HG02571 (cell line): ENCODE results near the gene EPC2.
"Not testable (repeated sequence)": the region's sequence is repeated elsewhere in the genome, so short reads cannot be mapped to it uniquely, and the experiment has no call there.

Experiments
- ATAC-seq: cut with Tn5 transposase; IDR thresholded peaks from one replicate; pipeline ENCODE4 v1.9.1; 2021; ENCODE audit warnings: mild to moderate bottlenecking, moderate library complexity; ENCODE audit not compliant: unreplicated experiment

Gene EPC2

DNA sequence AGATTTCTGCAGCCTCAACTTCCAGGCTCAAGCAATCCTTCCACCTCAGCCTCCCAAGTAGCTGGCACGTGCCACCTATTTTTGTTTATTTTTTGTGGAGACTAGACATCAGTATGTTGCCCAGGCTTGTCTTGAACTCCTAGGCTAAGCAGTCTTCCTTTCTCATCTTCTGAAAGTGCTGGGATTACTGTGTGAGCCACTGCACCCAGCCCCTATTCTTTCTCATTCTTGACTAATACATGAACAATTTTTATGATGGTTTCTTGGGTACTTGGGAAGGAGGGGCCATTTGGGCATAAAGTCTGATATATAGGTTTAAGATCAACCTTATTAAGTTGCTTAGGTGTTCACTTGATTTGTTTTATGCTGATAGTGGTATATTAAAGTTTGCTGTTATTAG is 26.2 kb downstream of the EPC2 start:
- ATAC-seq = no peak

DNA sequence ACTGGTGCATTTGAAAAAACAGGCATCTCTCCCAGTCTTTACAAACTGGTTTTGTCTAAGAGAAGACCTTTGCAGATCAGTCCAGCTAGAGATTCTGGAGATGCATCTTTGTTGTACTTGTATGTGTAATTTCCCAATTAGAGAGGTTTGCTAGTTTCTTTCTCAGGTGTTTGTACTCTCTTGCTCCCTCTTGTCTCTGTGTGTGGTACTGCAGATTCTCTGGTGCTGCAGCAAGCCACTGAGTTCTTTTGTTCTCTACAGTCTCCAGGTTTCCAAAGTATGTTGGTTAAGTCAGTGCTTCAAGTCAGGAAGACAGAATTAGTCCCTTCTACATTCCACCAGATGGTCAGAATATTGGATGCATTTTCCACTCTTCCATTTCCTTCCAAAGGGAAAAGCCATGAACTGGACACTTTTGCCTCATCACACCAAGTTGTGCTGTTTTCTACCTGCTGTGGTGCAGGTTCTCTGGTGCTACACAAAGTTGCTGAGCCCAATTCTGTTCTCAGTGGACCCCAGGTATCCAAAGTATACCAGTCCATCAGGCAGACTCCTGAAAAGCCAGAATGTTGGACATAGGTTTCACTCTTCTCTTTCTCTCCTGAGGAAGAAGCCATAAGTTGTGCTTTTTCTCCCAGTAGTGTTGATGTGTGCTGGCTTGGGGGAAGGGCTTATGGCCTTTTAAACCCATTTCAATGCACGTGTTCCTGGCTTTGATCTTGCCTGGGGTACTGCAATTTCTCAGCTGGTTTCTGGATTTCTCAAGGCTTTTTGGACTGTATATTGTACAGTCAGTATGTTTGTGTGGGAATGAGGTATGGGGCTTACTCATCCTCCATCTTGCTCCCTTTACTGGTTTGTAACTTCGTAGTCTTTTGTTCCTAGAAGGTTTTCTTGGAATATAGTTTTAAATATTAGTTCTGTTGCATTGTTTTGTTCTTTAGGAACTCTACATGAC is 29.8 kb downstream of the EPC2 start:
- ATAC-seq = no peak

DNA sequence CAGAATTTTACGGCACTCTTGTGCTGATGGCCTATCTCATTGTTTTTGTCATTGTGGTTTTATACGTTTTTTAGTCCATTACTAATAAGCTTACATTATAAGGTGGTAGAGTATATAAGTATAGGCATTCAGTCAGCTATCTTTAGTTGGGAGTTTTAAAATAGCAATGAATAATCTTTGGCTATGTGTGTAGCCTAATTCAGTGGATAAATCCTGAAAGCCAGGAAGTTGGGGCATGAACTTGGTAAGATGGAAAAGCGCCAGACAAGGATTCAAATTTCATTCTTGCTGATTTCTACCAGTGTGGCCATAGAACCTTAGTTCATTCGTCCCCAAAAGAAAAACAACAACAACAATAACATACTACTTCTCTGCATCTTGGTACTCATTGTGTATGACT is 31.2 kb downstream of the EPC2 start:
- no peak for ATAC-seq

DNA sequence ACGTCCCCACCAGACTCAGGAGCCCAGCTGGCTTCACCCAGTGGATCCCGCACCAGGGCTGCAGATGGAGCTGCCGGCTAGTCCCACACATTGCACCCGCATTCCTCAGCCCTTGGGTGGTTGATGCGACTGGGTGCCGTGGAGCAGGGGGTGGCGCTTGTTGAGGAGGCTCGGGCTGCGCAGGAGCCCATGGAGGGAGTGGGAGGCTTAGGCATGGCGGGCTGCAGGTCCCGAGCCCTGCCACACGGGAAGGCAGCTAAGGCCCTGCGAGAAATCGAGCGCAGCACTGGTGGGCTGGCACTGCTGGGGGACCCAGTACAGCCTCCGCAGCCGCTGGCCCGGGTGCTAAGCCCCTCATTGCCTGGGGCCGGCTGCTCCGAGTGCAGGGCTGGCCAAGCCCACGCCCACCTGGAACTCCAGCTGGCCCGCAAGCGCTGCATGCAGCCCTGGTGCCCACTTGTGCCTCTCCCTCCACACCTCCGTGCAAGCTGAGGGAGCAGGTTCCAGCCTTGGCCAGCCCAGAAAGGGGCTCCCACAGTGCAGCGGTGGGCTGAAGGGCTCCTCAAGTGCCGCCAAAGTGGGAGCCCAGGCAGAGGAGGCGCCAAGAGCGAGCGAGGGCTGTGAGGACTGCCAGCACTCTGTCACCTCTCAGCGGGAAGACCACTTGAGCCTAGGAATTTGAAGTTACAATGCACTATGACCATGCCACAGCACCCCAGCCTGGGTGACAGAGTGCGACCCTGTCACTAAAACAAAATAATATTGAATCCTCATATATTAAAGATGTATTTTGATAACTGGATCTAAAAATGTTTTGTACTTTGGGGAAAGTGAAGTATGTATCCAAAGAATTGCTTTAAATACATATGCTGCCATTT is 34.0 kb downstream of the EPC2 start:
- not testable (repeated sequence) for ATAC-seq

DNA sequence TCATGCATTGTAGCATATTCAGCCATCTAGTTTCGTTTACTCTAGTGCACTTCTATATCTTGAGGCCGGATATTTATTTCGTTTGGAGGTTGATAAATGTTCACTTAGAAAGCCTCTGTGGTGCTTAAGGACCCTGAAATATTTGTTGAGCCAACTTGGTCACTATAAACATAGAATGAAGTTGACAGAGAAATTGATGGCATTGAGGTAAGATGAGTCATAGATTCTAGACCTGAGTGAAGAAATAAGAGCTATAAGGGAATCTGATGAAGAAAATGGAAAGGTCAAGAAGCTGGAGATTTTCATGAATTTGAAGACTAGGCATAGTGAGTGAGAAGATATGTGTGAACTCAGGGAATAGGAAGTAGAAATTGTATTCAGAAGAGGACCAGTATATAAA is 35.9 kb downstream of the EPC2 start:
- ATAC-seq = no peak

DNA sequence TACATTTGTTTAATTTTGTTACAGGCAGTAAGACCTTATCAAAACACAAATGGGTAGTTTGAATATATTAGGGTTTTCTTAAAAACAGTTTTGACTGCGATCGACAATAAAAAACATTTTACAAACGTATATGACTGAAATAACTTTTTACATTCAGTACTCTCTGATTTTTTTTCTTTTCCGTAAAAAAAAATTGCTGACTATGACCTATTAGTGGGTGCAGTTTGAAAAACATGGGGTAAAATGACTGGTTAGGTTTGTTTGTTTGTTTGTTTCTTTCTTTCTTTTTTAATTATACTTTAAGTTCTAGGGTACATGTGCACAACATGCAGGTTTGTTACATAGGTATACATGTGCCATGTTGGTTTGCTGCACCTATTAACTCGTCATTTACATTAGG is 36.9 kb downstream of the EPC2 start:
- ATAC-seq = no peak

DNA sequence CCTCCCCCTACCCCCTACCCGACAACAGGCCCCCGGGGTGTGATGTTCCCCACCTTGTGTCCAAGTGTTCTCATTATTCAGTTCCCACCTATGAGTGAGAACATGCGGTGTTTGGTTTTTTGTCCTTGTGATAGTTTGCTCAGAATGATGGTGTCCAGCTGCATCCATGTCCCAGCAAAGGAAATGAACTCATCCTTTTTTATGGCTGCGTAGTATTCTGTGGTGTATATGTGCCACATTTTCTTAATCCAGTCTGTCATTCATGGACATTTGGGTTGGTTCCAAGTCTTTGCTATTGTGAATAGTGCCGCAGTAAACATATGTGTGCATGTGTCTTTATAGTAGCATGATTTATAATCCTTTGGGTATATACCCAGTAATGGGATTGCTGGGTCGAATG is 37.3 kb downstream of the EPC2 start:
- not testable (repeated sequence) for ATAC-seq

DNA sequence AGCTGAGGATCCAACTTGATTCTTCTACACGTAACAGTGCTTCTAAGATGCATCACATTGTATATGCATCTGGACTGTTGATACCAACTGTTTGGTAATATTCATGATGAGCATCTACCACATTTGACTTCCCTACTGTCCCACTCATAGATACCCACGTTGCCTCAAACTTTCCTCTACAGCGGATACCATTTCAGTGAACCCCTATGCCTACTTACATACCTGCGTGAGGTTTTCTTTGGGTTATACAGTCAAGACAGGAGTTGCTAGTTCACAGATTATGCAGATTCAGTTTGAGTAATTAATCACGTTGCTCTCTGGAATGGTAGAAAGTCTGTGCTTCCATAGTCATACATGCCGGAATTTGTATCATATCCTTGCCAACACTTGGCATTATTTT is 40.0 kb downstream of the EPC2 start:
- ATAC-seq = no peak

DNA sequence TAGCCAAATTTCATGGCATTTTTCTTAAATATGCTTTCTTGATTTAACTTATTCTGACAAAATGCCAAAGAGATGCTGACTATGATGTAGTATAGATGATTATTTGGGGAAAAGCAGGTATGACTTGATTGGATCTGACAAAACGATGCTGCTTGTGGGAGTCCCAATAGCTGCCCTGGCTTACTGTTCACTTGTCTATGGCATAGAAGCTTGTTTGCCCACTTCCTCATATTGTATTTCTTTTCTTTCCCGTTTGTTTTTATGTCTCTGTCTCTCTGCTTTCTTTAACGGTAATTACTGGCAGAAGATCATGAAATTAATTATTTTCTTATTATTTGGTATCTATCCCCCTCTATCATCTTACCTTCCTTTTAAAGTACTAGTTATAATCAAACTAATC is 43.0 kb downstream of the EPC2 start:
- ATAC-seq = no peak

DNA sequence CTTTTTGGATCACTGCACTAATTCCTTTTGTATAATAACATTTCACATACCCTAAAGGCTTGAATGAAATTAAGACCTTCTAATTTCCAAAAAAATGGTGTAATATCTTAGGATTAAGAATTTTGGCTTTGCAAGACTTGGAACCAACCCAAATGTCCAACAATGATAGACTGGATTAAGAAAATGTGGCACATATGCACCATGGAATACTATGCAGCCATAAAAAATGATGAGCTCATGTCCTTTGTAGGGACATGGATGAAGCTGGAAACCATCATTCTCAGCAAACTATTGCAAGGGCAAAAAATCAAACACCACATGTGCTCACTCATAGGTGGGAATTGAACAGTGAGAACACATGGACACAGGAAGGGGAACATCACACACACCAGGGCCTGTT is 43.5 kb downstream of the EPC2 start:
- not testable (repeated sequence) for ATAC-seq

DNA sequence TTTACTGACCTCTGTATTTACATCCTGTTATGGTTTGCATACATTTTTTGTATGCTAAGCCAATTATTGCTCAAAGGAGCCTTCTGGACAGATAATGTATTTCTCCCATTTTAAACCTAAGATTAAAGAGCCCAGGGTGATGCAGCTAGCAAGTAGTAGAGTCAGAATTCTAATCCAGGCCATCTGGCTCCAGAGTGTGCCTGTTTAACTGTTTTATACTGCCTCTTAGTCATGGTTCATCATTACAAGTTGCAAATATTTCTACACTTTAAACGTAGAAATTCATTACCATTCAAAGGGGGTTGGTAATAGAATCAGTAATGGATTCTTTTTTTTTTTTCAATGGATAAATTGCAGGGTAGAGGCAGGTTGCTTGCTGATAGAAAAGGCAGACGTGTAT is 52.4 kb downstream of the EPC2 start:
- no peak for ATAC-seq

DNA sequence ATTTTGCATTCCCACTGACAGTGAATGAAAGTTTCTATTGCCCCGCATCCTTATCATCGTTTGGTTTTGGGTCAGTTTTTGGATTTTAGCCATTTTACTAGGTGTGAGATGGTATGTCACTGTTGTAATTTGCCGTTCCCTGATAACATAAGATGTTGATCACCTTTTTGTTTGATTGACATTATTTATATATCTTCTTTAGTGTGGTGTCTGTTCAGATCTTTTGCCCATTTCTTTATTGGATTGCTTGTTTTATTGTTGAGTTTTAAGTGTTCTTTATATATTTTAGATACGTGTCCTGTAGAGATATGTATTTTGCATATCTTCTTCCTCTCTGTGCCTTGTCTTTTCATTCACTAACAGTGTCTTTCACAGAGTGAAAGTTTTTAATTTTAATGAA is 55.3 kb downstream of the EPC2 start:
- no peak for ATAC-seq

DNA sequence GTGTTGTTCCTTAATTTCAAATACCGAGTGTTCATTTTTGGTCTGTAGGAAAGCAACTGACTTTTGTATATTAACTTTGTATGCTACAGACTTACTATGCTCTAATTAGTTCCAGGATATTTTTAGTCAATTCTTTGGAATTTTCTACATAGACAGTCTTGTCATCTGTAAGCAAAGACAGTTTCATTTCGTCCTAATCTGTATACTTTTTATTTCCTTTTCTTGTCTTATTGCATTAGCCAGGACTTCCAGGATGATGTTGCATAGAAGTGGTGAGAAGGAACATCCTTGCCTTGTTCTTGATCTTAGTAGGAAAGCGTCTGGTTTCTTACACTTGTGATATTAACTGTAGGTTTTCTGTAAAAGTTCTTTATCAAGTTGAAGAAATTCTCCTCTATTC is 56.5 kb downstream of the EPC2 start:
- no peak for ATAC-seq

DNA sequence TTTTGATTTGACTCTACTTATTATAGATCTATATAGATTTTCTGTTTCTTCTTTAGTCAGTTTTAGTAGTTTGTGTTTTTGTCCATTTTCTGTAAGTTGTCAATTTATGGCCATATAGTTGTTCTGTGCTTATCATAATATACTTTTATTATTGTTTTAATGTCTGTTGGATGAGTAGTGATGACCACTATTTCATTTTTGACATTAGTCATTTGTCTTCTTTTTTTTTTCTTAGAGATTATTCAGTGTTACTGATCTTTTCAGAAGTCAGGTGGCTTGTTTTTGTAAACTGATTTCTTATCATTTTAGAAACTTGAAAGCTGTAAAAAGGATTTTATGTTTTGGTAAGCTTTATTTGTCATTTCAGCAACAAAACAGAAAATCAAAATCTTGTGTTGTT is 57.3 kb downstream of the EPC2 start:
- no peak for ATAC-seq

DNA sequence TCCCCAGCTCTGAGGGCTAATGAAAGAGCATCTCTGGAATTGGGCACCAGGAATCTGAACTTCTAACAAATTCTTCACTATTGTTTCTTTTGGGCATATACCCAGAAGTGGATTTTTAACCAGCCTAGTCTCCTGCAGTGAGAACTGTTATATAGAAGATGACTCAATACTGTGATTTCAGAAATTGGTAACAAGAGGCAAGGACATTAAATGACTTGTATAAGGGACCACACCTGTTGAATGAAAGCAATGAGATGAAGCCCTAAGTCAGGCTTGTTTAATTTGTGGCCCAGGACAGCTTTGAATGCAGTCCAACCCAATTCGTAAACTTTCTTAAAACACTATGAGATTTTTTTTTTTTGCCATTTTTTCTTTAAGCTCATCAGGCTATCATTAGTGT is 57.9 kb downstream of the EPC2 start:
- no peak for ATAC-seq

DNA sequence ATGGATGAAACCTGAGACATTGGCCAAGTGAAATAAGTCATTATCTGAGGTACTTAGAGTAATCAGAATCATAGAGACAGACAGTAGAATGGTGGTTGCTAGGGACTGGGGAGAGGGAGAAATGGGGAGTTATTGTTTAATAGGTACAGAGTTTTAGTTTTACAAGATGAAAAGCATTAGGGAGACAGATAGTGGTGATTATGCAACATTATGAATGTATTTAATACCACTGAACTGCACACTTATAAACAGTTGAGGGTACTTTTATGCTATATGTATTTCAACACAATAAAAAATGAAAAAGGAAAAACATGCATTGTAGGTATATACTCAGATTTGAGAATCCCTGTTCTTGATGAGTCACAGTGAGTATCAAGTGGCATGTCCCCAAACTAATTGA is 59.7 kb downstream of the EPC2 start:
- no peak for ATAC-seq

DNA sequence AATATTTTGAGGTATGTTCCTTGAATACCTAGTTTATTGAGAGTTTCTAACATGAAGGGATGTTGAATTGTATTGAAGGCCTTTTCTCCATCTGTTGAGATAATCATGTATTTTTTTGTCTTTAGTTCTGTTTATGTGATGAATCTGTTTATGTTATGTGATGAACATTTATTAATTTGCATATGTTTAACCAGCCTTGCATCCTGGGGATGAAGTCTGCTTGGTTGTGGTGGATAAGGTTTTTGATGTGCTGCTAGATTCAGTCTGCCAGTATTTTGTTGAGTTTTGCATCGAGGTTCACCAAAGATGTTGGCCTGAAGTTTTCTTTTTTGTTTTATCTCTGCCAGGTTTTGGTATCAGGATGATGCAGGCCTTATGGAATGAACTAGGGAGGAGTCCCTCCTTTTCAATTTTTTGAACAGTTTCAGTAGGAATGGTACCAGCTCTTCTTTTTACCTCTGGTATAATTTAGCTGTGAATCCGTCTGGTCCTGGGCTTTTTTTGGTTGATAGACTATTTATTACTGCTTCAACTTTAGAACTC is 71.9 kb downstream of the EPC2 start:
- no peak for ATAC-seq

DNA sequence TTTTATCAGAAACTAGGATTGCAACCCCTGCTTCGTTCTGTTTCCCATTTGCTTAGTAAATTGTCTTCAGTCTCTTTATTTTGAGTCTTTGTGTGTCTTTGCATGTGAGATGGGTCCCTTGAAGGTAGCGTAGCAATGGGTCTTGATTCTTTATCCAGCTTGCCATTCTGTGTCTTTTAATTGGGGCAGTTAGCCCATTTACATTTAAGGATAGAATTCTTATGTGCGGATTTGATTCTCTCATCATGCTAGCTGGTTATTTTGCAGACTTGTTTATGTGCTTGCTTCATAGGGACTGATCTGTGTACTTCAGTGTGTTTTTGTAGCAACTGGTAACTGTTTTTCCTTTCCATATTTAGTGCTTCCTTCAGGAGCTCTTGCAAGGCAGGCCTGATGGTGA is 73.5 kb downstream of the EPC2 start:
- ATAC-seq = no peak

DNA sequence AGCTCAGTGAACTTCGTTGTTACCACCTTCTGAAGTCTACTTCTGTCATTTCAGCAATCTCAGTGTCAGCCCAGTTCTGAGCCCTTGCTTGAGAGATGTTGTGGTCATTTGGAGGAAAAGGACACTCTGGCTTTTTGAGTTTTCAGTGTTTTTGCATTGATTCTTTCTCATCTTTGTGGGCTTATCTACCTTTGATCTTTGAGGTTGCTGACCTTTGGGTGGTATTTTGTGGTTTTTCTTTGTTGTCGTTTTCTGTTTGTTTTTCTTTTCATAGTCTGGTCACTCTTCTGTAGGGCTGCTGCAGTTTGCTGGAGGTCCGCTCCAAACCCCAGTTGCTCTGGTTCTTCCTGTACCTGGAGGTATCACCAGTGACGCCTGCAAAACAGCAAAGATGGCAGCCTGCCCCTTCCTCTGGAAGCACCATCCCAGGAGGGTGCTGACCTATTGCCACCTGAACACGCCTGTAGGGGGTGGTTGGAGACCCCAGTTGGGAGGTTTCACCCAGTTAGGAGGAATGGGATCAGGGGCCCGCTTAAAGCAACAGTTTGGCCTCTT is 74.7 kb downstream of the EPC2 start:
- no peak for ATAC-seq

DNA sequence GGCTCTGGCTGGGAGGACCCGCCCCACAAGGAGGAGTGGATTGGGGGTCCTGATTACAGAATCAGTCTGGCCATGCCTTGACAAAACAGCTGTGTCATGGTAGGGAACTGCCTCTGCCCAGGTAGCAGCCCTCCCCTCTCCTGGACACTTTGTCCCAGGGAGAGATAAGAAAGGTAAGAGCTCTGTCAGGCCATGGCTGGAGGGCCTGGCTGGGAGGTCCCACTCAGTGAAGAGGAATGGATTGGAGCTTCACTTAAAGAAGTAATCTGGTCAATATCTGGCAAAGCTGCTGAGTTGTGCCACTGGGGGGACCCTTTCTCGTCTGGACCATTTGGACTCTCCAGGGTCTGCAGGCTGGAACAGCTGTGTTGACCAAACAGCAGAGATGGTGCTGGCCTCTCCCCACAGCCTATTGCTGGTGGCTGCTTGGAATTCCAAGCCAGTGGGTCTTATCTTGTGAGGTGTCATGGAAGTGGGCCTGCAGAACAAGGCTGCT is 75.4 kb downstream of the EPC2 start:
- no peak for ATAC-seq

DNA sequence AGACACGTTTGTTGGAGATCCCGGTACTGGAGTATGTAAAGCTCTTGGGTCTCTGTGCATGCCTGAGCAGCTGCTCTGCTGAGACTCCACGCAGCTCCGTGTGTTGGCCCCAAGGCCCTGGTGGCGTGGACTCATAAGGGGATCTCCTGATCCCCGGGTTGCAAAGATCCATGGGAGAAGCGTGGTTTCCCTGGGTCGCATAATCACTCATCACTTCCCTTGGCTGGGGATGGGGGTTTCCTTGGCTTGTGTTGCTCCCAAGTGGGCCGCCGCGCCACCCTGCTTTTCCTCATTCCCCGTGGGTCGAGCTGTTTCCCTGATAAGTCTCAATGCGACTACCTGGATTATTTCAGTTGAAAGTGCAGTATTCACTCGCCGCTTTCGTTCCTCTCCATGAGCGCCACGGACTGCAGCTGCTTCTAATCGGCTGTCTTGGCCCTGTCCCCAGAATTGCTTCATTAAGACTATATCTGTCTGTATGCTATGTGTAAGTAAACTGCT is 76.0 kb downstream of the EPC2 start:
- no peak for ATAC-seq
